Measurements from ENCODE around the gene PKHD1.

The PKHD1 gene

DNA sequence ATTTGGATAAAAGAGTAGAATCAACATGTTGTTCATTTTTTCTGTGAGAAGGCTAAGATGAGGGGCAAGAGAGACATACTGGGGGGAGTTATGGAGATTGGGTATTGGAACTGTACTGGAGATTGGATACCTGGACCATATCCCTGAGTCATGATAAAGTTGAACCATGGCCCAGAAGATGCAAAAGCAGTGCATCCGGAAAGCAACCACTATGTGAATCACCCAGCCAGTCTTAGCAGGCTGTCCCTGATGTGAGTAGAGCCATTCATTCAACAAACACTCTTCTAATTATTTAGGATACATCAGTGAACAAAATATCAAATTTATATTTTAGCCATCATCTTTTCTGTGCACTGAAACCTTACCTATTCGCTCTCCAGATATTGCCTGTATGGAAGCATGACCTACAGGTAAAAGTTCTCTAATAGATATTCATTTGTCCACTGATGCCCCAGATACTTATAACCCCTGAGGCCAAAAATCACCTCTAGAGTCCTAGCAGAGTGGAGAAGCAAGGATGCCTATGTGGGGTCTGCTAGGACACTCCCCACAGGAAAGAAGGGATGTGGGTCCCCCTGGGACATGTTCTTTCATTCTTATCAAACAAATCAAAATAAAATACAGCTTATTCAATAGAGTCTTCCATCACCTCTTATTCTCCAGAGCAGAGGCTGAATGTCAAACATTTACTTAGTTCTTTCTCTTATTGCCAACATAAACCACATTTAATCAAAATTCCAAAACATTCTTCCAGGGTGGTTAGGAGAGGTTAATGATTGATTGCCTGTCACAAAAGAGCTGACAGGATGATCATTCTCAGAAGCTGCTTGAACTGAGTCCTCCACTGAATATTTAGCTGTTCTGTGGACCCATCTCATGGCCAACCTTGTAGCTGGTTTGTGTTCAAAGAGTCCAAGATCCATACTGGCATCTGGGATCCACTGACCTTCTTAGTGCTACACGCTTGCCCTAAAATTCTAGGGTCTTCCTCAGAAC is 37.0 kb upstream of the PKHD1 start:
- no peaks in the 10 kb centered on the region for H3K36me3 ChIP-seq (ENCODE audit: insufficient read depth, low read length)
- H3K4me3 ChIP-seq (ENCODE audit: low read length), result no peak overlapping the region
- no peak overlapping the region for H2AFZ ChIP-seq (ENCODE audit: low read depth, low read length)
- H3K4me1 ChIP-seq (ENCODE audit: insufficient read depth, low read length), result no peaks in the 10 kb centered on the region
- H3K9me3 ChIP-seq (ENCODE audit: low read length), result no peaks in the 10 kb centered on the region
- H3K27me3 ChIP-seq (ENCODE audit: insufficient read depth, low read length), result no peaks in the 10 kb centered on the region

DNA sequence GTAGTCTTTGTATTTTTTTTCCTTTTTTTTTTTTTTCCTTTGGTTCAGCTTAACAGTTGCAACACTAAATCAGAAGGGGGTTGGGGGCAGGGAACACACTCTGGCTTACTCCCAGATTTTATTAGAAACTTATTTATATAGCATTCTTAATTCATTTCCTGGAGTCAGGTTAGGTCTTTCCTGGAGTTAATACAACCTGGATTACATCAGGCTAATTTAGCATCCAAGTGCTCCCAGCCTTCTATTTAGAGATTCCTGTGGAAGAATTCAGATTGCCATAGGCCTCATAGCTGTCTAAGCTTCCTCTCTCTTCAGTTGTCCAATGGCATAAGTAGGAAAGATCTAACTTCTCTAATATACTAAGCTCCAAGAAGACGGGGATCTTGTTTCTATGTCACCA is 35.8 kb upstream of the PKHD1 start:
- Histone ChIP-seq H3K36me3 (ENCODE audit: insufficient read depth, low read length) (no peaks in the 10 kb centered on the region), H3K4me3 (ENCODE audit: low read length) (no peak overlapping the region), H3K9me3 (ENCODE audit: low read length) (no peaks in the 10 kb centered on the region), H2AFZ (ENCODE audit: low read depth, low read length) (no peak overlapping the region), H3K27me3 (ENCODE audit: insufficient read depth, low read length) (no peaks in the 10 kb centered on the region), H3K4me1 (ENCODE audit: insufficient read depth, low read length) (no peaks in the 10 kb centered on the region)

DNA sequence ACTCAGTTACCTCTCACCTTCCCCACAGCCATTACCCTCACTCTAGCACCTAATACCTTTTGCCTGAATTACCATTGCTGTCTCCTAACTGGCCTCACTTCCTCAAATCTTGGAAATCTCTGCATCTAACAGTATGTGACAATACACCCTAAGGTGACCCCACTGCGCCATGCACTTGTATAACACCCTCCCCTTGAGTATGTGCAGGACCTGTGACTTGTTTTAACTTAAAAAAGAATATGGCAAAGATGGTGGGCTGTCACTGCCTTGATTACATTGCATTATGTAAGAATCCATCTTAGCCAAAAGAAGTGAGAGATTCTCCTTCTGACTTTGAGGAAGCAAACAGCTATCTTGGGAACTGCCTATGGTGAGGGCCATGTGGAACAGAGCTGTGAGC is 29.9 kb upstream of the PKHD1 start:
- no peak overlapping the region for H3K4me3 ChIP-seq (ENCODE audit: low read length)
- no peaks in the 10 kb centered on the region for H3K27me3 ChIP-seq (ENCODE audit: insufficient read depth, low read length)
- H2AFZ ChIP-seq (ENCODE audit: low read depth, low read length), result no peak overlapping the region
- H3K9me3 ChIP-seq (ENCODE audit: low read length), result no peaks in the 10 kb centered on the region
- H3K4me1 ChIP-seq (ENCODE audit: insufficient read depth, low read length), result no peaks in the 10 kb centered on the region
- H3K36me3 ChIP-seq (ENCODE audit: insufficient read depth, low read length), result no peaks in the 10 kb centered on the region

- H3K4me1 ChIP-seq (ENCODE audit: insufficient read depth, low read length), result no peaks in the 10 kb centered on the region
- no peaks in the 10 kb centered on the region for H3K36me3 ChIP-seq (ENCODE audit: insufficient read depth, low read length)
- H2AFZ ChIP-seq (ENCODE audit: low read depth, low read length), result no peak overlapping the region
- H3K9me3 ChIP-seq (ENCODE audit: low read length), result no peaks in the 10 kb centered on the region
- H3K27me3 ChIP-seq (ENCODE audit: insufficient read depth, low read length), result no peaks in the 10 kb centered on the region
- H3K4me3 ChIP-seq (ENCODE audit: low read length), result no peak overlapping the region
Observed at GRCh38 chr6:52116605-52116948, 29.2 kb upstream of the PKHD1 start.

DNA sequence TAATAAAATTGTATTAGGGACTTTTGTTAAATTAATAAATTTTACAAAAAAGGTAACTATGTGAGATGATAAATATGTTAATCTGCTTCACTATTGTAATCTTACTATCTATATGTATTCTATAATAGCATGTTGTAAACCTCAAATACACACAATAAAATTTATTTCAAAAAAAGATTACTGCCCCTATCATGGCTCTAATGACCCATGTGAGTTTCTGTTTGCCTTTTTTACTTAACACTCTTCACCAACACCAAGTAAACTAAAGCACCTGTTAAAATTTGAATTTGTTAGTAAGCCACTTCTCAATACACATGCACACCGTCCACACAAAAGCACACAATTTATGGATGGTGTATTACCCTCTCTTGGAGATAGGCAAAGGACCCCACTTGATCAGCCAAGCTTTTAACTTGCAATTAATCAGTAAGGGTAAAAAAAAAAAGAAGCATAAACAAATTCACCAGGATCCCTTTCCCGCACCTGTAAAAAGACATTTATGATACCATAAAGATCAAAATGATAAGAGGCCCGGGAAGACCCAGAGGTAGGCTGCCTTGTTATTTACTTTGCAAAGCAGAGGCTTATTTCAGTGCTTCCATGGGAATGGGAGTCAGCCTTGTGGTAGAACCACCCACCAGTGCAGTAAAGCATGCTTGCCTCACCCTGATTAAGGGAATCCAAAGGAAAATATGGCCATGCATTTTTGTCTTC is 28.6 kb upstream of the PKHD1 start:
- Histone ChIP-seq H3K9me3 (ENCODE audit: low read length) (no peaks in the 10 kb centered on the region), H3K4me1 (ENCODE audit: insufficient read depth, low read length) (no peaks in the 10 kb centered on the region), H3K27me3 (ENCODE audit: insufficient read depth, low read length) (no peaks in the 10 kb centered on the region), H3K4me3 (ENCODE audit: low read length) (no peak overlapping the region), H3K36me3 (ENCODE audit: insufficient read depth, low read length) (no peaks in the 10 kb centered on the region), H2AFZ (ENCODE audit: low read depth, low read length) (no peak overlapping the region)

GRCh38 chr6:52115145-52115741 is 27.8 kb upstream of the PKHD1 start:
- no peaks in the 10 kb centered on the region for H3K9me3 ChIP-seq (ENCODE audit: low read length)

GRCh38 chr6:52109171-52109571 is 21.8 kb upstream of the PKHD1 start:
- Histone ChIP-seq H3K4me1 (ENCODE audit: insufficient read depth, low read length) (no peaks in the 10 kb centered on the region), H3K27me3 (ENCODE audit: insufficient read depth, low read length) (no peaks in the 10 kb centered on the region), H3K36me3 (ENCODE audit: insufficient read depth, low read length) (no peaks in the 10 kb centered on the region), H3K9me3 (ENCODE audit: low read length) (no peaks in the 10 kb centered on the region), H2AFZ (ENCODE audit: low read depth, low read length) (no peak overlapping the region), H3K4me3 (ENCODE audit: low read length) (no peak overlapping the region)

More at GRCh38 chr6:52115145-52115741, 27.8 kb upstream of the PKHD1 start:
- H3K4me3 ChIP-seq (ENCODE audit: low read length), result no peak overlapping the region
- H3K36me3 ChIP-seq (ENCODE audit: insufficient read depth, low read length), result no peaks in the 10 kb centered on the region
- no peak overlapping the region for H2AFZ ChIP-seq (ENCODE audit: low read depth, low read length)
- H3K4me1 ChIP-seq (ENCODE audit: insufficient read depth, low read length), result no peaks in the 10 kb centered on the region
- H3K27me3 ChIP-seq (ENCODE audit: insufficient read depth, low read length), result no peaks in the 10 kb centered on the region

- Histone ChIP-seq H3K36me3 (ENCODE audit: insufficient read depth, low read length) (no peaks in the 10 kb centered on the region), H3K9me3 (ENCODE audit: low read length) (no peaks in the 10 kb centered on the region)
Observed at GRCh38 chr6:52108128-52108527, 20.7 kb upstream of the PKHD1 start.

DNA sequence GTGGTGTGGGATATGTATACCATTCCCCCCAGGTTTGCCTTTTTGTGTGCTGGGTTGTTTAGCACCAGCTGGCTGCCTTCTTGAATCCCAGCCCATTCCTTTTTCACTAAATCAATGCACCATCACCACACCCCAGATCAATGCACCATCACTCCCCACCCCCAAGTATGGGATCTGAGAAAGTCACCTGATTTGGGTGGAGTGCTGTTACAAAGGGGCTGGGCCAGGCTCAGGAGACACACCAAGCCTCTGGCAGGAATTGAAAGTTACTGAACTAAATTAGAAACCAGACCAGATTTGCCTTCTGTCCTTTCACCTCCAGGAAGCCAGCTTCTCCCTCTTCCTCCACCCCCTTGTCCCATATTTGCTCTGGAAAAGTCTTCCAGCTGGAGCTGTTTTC is 19.6 kb upstream of the PKHD1 start:
- Histone ChIP-seq H3K4me1 (ENCODE audit: insufficient read depth, low read length) (no peaks in the 10 kb centered on the region), H2AFZ (ENCODE audit: low read depth, low read length) (no peak overlapping the region), H3K4me3 (ENCODE audit: low read length) (no peak overlapping the region), H3K27me3 (ENCODE audit: insufficient read depth, low read length) (no peaks in the 10 kb centered on the region), H3K36me3 (ENCODE audit: insufficient read depth, low read length) (no peaks in the 10 kb centered on the region), H3K9me3 (ENCODE audit: low read length) (no peaks in the 10 kb centered on the region)

More at GRCh38 chr6:52108128-52108527, 20.7 kb upstream of the PKHD1 start:
- no peaks in the 10 kb centered on the region for H3K27me3 ChIP-seq (ENCODE audit: insufficient read depth, low read length)
- no peak overlapping the region for H3K4me3 ChIP-seq (ENCODE audit: low read length)
- H3K4me1 ChIP-seq (ENCODE audit: insufficient read depth, low read length), result no peaks in the 10 kb centered on the region
- H2AFZ ChIP-seq (ENCODE audit: low read depth, low read length), result no peak overlapping the region

DNA sequence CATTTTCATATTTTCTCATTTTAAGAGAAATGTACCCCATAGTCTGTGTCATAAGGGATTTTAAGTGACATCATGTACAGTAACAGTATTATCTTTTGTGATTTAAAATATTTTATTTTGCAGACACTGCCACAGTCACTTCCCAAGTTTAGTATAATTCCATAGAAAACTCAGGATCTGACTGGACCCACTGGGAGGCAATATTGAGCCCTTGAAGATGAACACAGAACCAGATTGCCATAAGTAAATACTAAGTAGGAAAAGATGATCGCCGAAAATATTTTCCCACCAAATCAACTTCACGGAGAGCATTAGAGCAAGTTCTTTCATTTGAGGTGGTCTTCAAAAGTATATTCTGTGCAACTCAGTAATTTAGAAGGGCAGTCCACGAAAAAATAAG is 17.6 kb upstream of the PKHD1 start:
- no peak overlapping the region for H2AFZ ChIP-seq (ENCODE audit: low read depth, low read length)
- H3K9me3 ChIP-seq (ENCODE audit: low read length), result no peaks in the 10 kb centered on the region
- no peaks in the 10 kb centered on the region for H3K36me3 ChIP-seq (ENCODE audit: insufficient read depth, low read length)
- no peaks in the 10 kb centered on the region for H3K27me3 ChIP-seq (ENCODE audit: insufficient read depth, low read length)
- H3K4me3 ChIP-seq (ENCODE audit: low read length), result no peak overlapping the region
- no peaks in the 10 kb centered on the region for H3K4me1 ChIP-seq (ENCODE audit: insufficient read depth, low read length)

GRCh38 chr6:52103623-52104022 is 16.2 kb upstream of the PKHD1 start:
- no peaks in the 10 kb centered on the region for H3K9me3 ChIP-seq (ENCODE audit: low read length)
- H2AFZ ChIP-seq (ENCODE audit: low read depth, low read length), result no peak overlapping the region
- H3K4me3 ChIP-seq (ENCODE audit: low read length), result no peak overlapping the region
- no peaks in the 10 kb centered on the region for H3K4me1 ChIP-seq (ENCODE audit: insufficient read depth, low read length)
- H3K36me3 ChIP-seq (ENCODE audit: insufficient read depth, low read length), result no peaks in the 10 kb centered on the region
- no peaks in the 10 kb centered on the region for H3K27me3 ChIP-seq (ENCODE audit: insufficient read depth, low read length)

- H3K4me3 ChIP-seq (ENCODE audit: low read length), result no peak overlapping the region
- H2AFZ ChIP-seq (ENCODE audit: low read depth, low read length), result no peak overlapping the region
- H3K4me1 ChIP-seq (ENCODE audit: insufficient read depth, low read length), result no peaks in the 10 kb centered on the region
- H3K27me3 ChIP-seq (ENCODE audit: insufficient read depth, low read length), result no peaks in the 10 kb centered on the region
- no peaks in the 10 kb centered on the region for H3K9me3 ChIP-seq (ENCODE audit: low read length)
- H3K36me3 ChIP-seq (ENCODE audit: insufficient read depth, low read length), result no peaks in the 10 kb centered on the region
Observed at GRCh38 chr6:52102405-52102804, 15.0 kb upstream of the PKHD1 start.

DNA sequence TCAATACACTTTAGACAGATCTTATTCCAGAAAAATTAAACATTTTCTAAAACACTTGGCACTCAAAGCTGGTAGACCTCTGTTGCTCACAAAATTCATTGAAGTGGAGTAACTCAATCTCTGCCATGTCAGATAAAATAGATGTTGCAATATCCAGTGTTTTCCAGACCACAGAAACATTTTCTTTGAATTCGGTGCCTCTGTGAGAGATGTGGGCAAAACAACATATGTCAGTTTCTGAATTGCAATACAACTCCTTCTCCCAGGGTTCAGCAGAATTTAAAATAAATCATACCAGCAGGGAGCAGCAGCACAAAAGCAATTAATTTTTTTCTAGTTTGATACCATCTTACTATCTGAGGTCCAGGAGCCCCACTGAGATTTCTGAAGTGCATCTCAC is 11.3 kb upstream of the PKHD1 start:
- Histone ChIP-seq H3K4me1 (ENCODE audit: insufficient read depth, low read length) (no peaks in the 10 kb centered on the region), H3K27me3 (ENCODE audit: insufficient read depth, low read length) (no peaks in the 10 kb centered on the region), H3K4me3 (ENCODE audit: low read length) (no peak overlapping the region), H2AFZ (ENCODE audit: low read depth, low read length) (no peak overlapping the region), H3K36me3 (ENCODE audit: insufficient read depth, low read length) (no peaks in the 10 kb centered on the region), H3K9me3 (ENCODE audit: low read length) (no peaks in the 10 kb centered on the region)
